ENCODE data around the gene POC1A.

POC1A gene

GRCh38 chr3:52132041-52132440 is 22.2 kb downstream of the POC1A start:
- no peak for TF ChIP-seq CTCF (IDR thresholded peaks at IDR 0.05)

GRCh38 chr3:52130966-52131622 is 23.1 kb downstream of the POC1A start:
- TF ChIP-seq CTCF (IDR thresholded peaks at IDR 0.05), result no peak

DNA sequence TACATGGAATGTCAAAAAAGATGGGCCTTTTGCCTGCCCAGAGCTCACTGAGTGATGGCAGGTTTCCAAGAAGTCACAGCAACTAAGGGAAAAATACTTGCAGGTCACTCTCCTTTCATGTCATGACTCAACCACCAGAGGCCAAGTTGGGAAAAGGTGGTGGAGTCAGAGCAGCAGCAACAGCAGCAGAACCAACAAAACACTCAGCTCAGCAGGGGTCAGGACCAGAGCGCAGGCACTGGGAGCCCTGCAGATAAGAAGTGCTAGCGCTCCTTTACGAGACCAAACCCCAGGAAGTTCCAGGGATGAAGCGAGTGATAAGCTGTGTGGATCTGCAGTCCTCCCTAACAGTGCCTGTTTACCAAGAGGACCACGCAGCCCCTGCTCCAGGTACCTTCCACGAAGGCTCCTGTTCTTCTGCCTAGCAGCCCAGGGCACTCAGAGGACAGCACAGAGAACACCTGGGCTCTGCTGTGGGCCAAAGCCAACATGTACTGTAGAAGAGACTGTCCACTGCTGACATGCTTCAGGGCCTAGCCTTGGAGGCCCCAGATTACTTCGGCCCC is 26.0 kb downstream of the POC1A start:
- TF ChIP-seq CTCF (IDR thresholded peaks at IDR 0.05), result no peak

DNA sequence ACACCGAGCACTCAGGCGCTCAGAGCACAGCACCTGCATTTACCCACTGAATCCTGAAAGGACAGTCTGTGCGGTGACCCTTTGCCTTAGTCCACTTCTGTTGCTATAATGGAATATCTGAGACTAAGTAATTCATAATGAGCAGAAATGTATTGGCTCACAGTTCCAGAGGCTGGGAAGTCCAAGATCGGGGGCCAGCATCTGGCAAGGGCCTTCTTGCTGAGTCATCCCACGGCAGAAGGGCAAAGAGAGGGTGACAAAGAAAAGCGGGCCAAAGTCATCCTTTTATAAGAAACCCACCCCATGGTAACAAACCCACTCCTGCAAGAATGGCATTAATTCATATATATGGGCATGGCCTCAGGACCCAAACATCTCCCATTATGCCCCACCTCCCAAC is 27.7 kb downstream of the POC1A start:
- no peak for TF ChIP-seq CTCF (IDR thresholded peaks at IDR 0.05)

- no peak for TF ChIP-seq CTCF (IDR thresholded peaks at IDR 0.05)
Measured at GRCh38 chr3:52126036-52126435, 28.2 kb downstream of the POC1A start.

- TF ChIP-seq CTCF (IDR thresholded peaks at IDR 0.05), result no peak
Measured at GRCh38 chr3:52124766-52125165, 29.5 kb downstream of the POC1A start.

DNA sequence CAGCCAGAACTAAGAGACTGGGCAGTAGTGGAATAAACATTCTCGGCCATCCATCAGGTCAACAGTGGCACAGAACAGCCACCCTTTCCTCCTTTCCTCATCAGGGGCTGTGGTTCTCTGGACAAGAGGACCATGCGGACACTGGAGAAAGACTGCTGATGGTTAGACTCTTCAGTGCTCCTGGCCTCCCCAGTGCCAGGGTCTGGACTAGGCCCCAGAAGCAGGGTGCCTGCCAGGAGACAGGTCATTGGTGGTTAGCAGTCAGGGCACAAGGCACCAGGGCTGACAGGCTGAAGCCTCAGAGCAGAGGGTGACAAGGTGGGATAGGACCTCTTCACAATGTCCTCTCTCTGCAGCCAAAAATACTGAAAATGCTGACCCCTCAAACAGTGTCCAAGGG is 30.1 kb downstream of the POC1A start:
- TF ChIP-seq CTCF (IDR thresholded peaks at IDR 0.05), result no peak

Data from LNCAP (cell line).